ENCODE results near the gene CYP27B1. TPM values are rescaled to one million over a fixed set of nuclear protein-coding genes. Genes with fewer than 3 reads are reported as not detected.
"Not testable (repeated sequence)": the region's sequence is repeated elsewhere in the genome, so short reads cannot be mapped to it uniquely, and the experiment has no call there.

Gene CYP27B1
- total RNA-seq, 4 donors from 2014 or later, result 0.40 to 2.5 (median 2.3) TPM; not detected in 1

DNA sequence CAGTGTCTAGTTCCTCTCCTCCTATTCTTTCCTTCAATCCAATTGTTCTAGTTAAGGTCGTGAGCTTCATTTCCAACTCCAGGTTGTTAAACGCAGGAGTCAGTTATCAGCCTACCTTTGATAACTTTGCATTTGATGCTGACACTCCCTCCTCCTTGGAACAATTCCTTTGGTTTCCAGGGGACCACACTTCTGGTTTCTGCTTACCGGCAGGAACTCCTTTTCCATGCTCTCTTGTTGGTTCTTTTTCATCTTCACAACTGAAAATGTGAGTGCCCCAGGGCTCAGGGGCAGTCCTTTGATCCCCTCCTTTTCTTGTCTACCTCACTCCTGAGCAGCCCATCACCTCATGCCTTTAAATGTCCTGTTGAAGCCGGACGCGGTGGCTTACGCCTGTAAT is 10.5 kb upstream of the CYP27B1 start:
- in situ Hi-C loops (cut with MboI; ENCODE audit: low pct_ligation_motif_present in 1 of 4, low pct_unique_long_range_greater_than_20kb in 1 of 4, low sequenced_read_pairs in 3 of 4) (no loop called here), intact Hi-C loops (cut with DNase I; ENCODE audit: low total_unique reads) (no loop called here)
- TF ChIP-seq POLR2AphosphoS5 (IDR thresholded peaks at IDR 0.05) (no peak), CTCF (IDR thresholded peaks at IDR 0.05) (no peak), EP300 (IDR thresholded peaks at IDR 0.05; ENCODE audit: low read depth) (no peak), POLR2A (IDR thresholded peaks at IDR 0.05) (no peak)
- DNase-seq, result no peak
- peaks cover 4 to 17% (median 11%) of the 10 kb centered on the region in 4 donors for H3K4me1 ChIP-seq
- no peaks in the 10 kb centered on the region for H3K27me3 ChIP-seq
- no peaks in the 10 kb centered on the region for H3K9me3 ChIP-seq
- no peaks in the 10 kb centered on the region for H3K36me3 ChIP-seq
- H3K4me3 ChIP-seq, result no peak overlapping the region
- WGBS, 2 donors (ENCODE audit: low coverage in 1 of 2), result 91 to 92% methylated on average over 5 to 7 of the region's 7 CpGs
- H3K27ac ChIP-seq, result no peak overlapping the region

- H3K4me3 ChIP-seq, result no peak overlapping the region
- intact Hi-C loops (cut with DNase I; ENCODE audit: low total_unique reads), result no loop called here
- no peaks in the 10 kb centered on the region for H3K36me3 ChIP-seq
- no peak overlapping the region for H3K27ac ChIP-seq
- peaks cover 8 to 17% (median 13%) of the 10 kb centered on the region in 4 donors for H3K4me1 ChIP-seq
- DNase-seq, result no peak
- H3K9me3 ChIP-seq, result no peaks in the 10 kb centered on the region
- TF ChIP-seq CTCF (IDR thresholded peaks at IDR 0.05) (no peak), POLR2A (IDR thresholded peaks at IDR 0.05) (no peak), POLR2AphosphoS5 (IDR thresholded peaks at IDR 0.05) (no peak), EP300 (IDR thresholded peaks at IDR 0.05; ENCODE audit: low read depth) (no peak)
- WGBS, 2 donors (ENCODE audit: low coverage in 1 of 2), result 88% methylated on average over 1 to 2 of the region's 2 CpGs
- in situ Hi-C loops (cut with MboI; ENCODE audit: low pct_ligation_motif_present in 1 of 4, low pct_unique_long_range_greater_than_20kb in 1 of 4, low sequenced_read_pairs in 3 of 4), result no loop called here
- no peaks in the 10 kb centered on the region for H3K27me3 ChIP-seq
These were observed 9.3 kb upstream of the CYP27B1 start for GRCh38 chr12:57776247-57776587.

DNA sequence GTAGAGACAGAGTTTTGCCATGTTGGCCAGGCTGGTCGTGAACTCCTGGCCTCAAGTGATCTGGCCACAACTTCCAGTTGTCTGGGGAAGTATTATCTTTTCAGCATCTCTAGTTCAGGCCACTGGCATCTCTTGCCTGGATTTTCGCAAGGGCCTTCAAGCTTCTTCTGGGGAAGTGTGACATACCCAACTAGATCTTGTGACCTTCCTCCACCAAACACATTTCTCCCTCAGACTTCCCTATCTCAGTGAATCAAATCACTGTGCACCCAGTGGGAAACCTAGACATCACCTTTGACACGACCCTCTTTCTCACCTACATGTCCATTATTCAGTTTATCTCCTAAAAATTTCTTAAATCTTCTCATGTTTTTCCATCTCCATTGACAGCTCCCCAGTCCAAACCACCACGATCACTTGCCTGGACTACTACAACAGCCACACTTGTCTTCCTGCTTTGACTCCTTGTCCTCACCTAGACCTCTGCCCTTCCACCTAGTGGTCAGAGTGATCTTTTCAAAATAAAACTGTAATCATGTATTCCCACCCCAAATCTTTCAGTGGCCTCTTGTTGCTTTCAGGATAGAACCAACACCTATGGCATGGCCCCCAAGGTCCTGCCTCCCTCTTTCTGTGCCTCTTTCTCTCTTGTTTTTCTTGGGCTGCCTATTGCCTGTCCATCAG is 8.8 kb upstream of the CYP27B1 start:
- 79 to 89% methylated on average over 3 to 4 of the region's 4 CpGs for WGBS, 2 donors (ENCODE audit: low coverage in 1 of 2)
- no peak overlapping the region for H3K4me3 ChIP-seq
- DNase-seq, result no peak
- no peaks in the 10 kb centered on the region for H3K27me3 ChIP-seq
- H3K9me3 ChIP-seq, result no peaks in the 10 kb centered on the region
- intact Hi-C loops (cut with DNase I; ENCODE audit: low total_unique reads) (no loop called here), in situ Hi-C loops (cut with MboI; ENCODE audit: low pct_ligation_motif_present in 1 of 4, low pct_unique_long_range_greater_than_20kb in 1 of 4, low sequenced_read_pairs in 3 of 4) (no loop called here)
- H3K4me1 ChIP-seq, result peaks cover 9 to 21% (median 17%) of the 10 kb centered on the region in 4 donors
- no peak overlapping the region for H3K27ac ChIP-seq
- no peak for TF ChIP-seq CTCF (IDR thresholded peaks at IDR 0.05)
- TF ChIP-seq POLR2AphosphoS5 (IDR thresholded peaks at IDR 0.05), result no peak
- no peak for TF ChIP-seq POLR2A (IDR thresholded peaks at IDR 0.05)
- no peak for TF ChIP-seq EP300 (IDR thresholded peaks at IDR 0.05; ENCODE audit: low read depth)
- no peaks in the 10 kb centered on the region for H3K36me3 ChIP-seq

- in situ Hi-C loops (cut with MboI; ENCODE audit: low pct_ligation_motif_present in 1 of 4, low pct_unique_long_range_greater_than_20kb in 1 of 4, low sequenced_read_pairs in 3 of 4) (no loop called here), intact Hi-C loops (cut with DNase I; ENCODE audit: low total_unique reads) (no loop called here)
- Histone ChIP-seq H3K9me3 (no peaks in the 10 kb centered on the region), H3K4me3 (no peak overlapping the region), H3K27me3 (no peaks in the 10 kb centered on the region), H3K27ac (no peak overlapping the region), H3K4me1 (peaks cover 9 to 23% (median 17%) of the 10 kb centered on the region in 4 donors), H3K36me3 (no peaks in the 10 kb centered on the region)
- no peak for TF ChIP-seq POLR2AphosphoS5 (IDR thresholded peaks at IDR 0.05)
- WGBS, 2 donors (ENCODE audit: low coverage in 1 of 2), result 80 to 87% methylated on average over 3 of the region's 3 CpGs
- DNase-seq, result no peak
These were observed 8.2 kb upstream of the CYP27B1 start for GRCh38 chr12:57775044-57775443.

- WGBS, 2 donors (ENCODE audit: low coverage in 1 of 2), result 94 to 95% methylated on average over 10 to 11 of the region's 11 CpGs
- H3K4me3 ChIP-seq; H3K9me3 ChIP-seq; H3K27ac ChIP-seq; in situ Hi-C loops (cut with MboI; ENCODE audit: low pct_ligation_motif_present in 1 of 4, low pct_unique_long_range_greater_than_20kb in 1 of 4, low sequenced_read_pairs in 3 of 4); H3K27me3 ChIP-seq; intact Hi-C loops (cut with DNase I; ENCODE audit: low total_unique reads); H3K36me3 ChIP-seq; DNase-seq: not testable (repeated sequence)
- H3K4me1 ChIP-seq, result peaks cover 9 to 23% (median 17%) of the 10 kb centered on the region in 4 donors
These were observed 7.8 kb upstream of the CYP27B1 start for GRCh38 chr12:57774634-57775033.
